GM12872 (cell line): ENCODE results near the gene SYNDIG1.

Experiments
- CTCF ChIP-seq: IDR thresholded peaks from 3 replicates; pipeline ENCODE4 v1.5.1; 2011; ENCODE audit warnings: low read depth, mild to moderate bottlenecking, low read length, moderate library complexity; ENCODE audit not compliant: insufficient read depth

The SYNDIG1 gene

GRCh38 chr20:24654425-24654824 is 185.0 kb downstream of the SYNDIG1 start:
- no peak for TF ChIP-seq CTCF

- TF ChIP-seq CTCF = no peak
Measured at GRCh38 chr20:24656391-24656790, 187.0 kb downstream of the SYNDIG1 start.

- TF ChIP-seq CTCF = no peak
Measured at GRCh38 chr20:24657196-24657595, 187.8 kb downstream of the SYNDIG1 start.

GRCh38 chr20:24657878-24658620 is 188.6 kb downstream of the SYNDIG1 start:
- no peak for TF ChIP-seq CTCF

- TF ChIP-seq CTCF = no peak
Measured at GRCh38 chr20:24658920-24659660, 189.7 kb downstream of the SYNDIG1 start.

- no peak for TF ChIP-seq CTCF
Measured at GRCh38 chr20:24659835-24660234, 190.4 kb downstream of the SYNDIG1 start.

GRCh38 chr20:24660651-24661050 is 191.2 kb downstream of the SYNDIG1 start:
- no peak for TF ChIP-seq CTCF
